ENCODE data around the gene MRPL9. TPM values are rescaled to one million over a fixed set of nuclear protein-coding genes. Genes with fewer than 3 reads are reported as not detected.
A peak's percentile ranks its signal among the peaks of the same experiment; 100 is the strongest.

Gene MRPL9
- total RNA-seq, 1 donor from 2014 or later: 75.0 TPM

DNA sequence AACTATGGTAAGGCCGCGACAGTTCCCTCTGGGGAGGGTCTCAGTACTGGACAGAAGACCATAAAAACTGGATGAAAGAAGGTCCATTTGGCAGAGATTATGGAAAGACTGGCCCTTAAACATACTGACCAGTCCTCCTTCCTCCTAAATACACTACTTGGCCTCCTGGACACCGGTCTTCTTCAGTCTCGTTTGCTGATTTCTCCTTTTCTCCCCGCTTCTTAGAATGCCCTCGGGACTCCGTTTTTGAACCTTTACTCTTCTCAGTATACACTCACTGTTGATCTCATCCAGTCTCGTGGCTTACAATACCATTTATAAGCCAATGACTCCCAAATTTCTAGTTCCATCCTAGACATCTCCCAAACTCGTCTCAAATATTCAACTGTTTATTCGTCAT is 694 bp upstream of the MRPL9 start:
- TF ChIP-seq, protein P1, sequence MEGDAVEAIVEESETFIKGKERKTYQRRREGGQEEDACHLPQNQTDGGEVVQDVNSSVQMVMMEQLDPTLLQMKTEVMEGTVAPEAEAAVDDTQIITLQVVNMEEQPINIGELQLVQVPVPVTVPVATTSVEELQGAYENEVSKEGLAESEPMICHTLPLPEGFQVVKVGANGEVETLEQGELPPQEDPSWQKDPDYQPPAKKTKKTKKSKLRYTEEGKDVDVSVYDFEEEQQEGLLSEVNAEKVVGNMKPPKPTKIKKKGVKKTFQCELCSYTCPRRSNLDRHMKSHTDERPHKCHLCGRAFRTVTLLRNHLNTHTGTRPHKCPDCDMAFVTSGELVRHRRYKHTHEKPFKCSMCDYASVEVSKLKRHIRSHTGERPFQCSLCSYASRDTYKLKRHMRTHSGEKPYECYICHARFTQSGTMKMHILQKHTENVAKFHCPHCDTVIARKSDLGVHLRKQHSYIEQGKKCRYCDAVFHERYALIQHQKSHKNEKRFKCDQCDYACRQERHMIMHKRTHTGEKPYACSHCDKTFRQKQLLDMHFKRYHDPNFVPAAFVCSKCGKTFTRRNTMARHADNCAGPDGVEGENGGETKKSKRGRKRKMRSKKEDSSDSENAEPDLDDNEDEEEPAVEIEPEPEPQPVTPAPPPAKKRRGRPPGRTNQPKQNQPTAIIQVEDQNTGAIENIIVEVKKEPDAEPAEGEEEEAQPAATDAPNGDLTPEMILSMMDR (IDR thresholded peaks at IDR 0.05; ENCODE audit: partially characterized antibody, unreplicated experiment): no peak
- H3K4me3 Mint-ChIP-seq (ENCODE audit: unreplicated experiment): peak overlapping the region; percentile 90
- H3K27me3 Mint-ChIP-seq (ENCODE audit: unreplicated experiment): peaks cover 2% of the 10 kb centered on the region

DNA sequence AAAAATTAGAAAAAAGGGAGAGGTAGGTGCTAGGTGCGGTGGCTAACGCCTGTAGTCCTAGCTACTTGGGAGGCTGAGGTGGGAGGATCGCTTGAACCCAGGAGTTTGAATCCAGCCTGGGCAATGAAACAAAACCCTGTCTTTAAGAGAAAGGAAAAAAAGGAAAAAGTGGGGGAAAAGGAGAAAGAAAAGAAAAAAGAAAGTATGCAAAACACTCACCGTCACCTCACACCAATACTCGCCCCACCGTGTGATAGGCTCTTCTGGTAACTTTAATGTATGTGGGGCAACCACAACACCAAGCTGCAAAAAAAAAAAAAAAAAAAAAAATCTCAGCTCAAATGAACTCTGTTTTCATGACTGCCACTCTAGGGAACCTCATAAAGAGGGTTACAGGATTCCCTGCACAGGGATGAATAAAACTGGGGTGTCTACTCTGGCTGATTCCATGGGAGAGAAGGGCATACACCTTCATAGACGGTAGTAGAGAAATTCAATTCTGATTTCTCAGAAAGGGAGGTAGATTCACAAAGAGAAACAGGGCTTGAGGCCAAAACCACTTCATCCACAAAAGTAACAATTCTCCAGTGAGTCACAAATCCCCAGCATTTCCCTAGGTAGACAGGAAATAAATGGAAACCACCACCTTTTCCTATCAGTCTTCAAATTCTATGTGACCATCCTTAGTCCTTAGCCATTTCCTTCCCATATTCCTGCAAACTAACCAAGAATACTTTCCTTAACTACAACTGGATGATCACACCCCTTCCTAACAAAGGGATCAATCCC is 2.5 kb downstream of the MRPL9 start:
- Mint-ChIP-seq H3K36me3 (ENCODE audit: unreplicated experiment) (peaks cover 4% of the 10 kb centered on the region), H3K4me1 (ENCODE audit: low read depth, unreplicated experiment) (peaks cover 8% of the 10 kb centered on the region), H3K4me3 (ENCODE audit: unreplicated experiment) (no peak overlapping the region), H3K27me3 (ENCODE audit: unreplicated experiment) (peaks cover 2% of the 10 kb centered on the region), H3K9me3 (ENCODE audit: unreplicated experiment) (peaks cover 4% of the 10 kb centered on the region), H3K27ac (ENCODE audit: unreplicated experiment) (no peak overlapping the region)
- TF ChIP-seq, protein P1 (IDR thresholded peaks at IDR 0.05; ENCODE audit: partially characterized antibody, unreplicated experiment): no peak
- DNase-seq: no peak

More for the DNA sequence above, 694 bp upstream of the MRPL9 start:
- peaks cover 8% of the 10 kb centered on the region for H3K4me1 Mint-ChIP-seq (ENCODE audit: low read depth, unreplicated experiment)
- DNase-seq: no peak
- H3K9me3 Mint-ChIP-seq (ENCODE audit: unreplicated experiment): peaks cover 7% of the 10 kb centered on the region
- H3K36me3 Mint-ChIP-seq (ENCODE audit: unreplicated experiment): no peaks in the 10 kb centered on the region
- peak overlapping the region; percentile 95 for H3K27ac Mint-ChIP-seq (ENCODE audit: unreplicated experiment)

DNA sequence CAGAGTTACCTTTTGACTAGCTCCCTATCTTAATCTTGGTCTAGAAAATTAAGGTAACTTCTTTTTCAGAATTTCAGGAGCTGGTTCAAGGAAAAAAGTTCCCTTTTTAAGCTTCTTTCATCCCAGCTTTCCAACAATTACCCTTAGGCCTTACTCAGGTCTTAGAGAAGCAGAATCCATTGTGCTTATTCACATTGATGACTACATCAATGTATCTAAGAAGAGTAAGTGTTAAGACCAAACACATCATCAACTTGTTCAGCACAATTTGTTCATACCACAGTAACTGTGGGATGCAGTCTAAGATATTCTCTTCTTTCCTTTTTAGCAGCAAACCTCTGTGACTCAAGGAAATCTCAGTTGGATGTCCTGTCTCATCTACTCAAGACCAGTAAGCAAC is 4.1 kb downstream of the MRPL9 start:
- DNase-seq: no peak
- Mint-ChIP-seq H3K36me3 (ENCODE audit: unreplicated experiment) (peaks cover 4% of the 10 kb centered on the region), H3K9me3 (ENCODE audit: unreplicated experiment) (peaks cover 3% of the 10 kb centered on the region), H3K4me1 (ENCODE audit: low read depth, unreplicated experiment) (peaks cover 6% of the 10 kb centered on the region), H3K27ac (ENCODE audit: unreplicated experiment) (no peak overlapping the region), H3K27me3 (ENCODE audit: unreplicated experiment) (peaks cover 2% of the 10 kb centered on the region), H3K4me3 (ENCODE audit: unreplicated experiment) (no peak overlapping the region)
- TF ChIP-seq, protein P1 (IDR thresholded peaks at IDR 0.05; ENCODE audit: partially characterized antibody, unreplicated experiment): no peak

DNA sequence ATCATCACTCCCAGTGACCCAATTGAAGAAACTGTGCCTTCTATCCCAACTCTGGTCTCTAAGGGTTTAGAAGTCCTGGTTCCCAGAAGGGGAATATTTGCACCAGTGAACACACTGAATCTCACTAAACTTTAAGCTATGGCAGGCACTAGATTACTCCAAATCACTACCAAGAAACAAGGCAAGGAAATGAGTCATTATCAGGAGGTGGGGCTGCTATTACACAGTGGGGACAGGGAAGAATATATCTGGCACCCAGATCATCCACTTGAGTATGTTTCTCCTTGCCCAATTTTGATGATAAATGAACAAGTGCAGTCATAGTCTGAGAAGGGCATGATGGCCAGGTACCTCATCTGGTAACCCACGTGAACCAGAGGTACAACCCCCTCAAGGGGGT is 7.0 kb downstream of the MRPL9 start:
- Mint-ChIP-seq H3K4me1 (ENCODE audit: low read depth, unreplicated experiment) (no peaks in the 10 kb centered on the region), H3K4me3 (ENCODE audit: unreplicated experiment) (no peak overlapping the region), H3K27ac (ENCODE audit: unreplicated experiment) (no peak overlapping the region), H3K27me3 (ENCODE audit: unreplicated experiment) (no peaks in the 10 kb centered on the region), H3K9me3 (ENCODE audit: unreplicated experiment) (no peaks in the 10 kb centered on the region), H3K36me3 (ENCODE audit: unreplicated experiment) (peaks cover 4% of the 10 kb centered on the region)
- DNase-seq: no peak
- TF ChIP-seq, protein P1 (IDR thresholded peaks at IDR 0.05; ENCODE audit: partially characterized antibody, unreplicated experiment): no peak

DNA sequence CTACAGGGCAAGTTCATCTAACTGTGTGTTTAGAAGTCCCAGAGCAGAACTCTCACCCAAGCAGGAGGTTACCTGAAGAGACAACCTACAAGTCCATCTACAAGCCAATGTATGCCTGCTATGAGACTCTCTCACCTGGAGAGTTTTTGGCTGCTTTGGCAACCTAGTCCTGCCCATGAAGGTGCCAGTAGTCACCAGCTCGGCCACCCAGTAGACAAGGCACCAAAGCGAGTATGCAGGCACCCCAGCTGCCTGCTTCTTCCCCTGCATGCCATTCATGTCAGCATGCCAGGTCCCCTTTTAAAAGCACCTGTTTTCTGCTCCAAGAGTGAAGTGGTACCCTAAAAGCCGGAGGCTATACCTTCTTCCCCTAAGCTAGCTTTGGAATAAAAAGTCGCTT is 21.8 kb downstream of the MRPL9 start:
- DNase-seq: no peak
- Mint-ChIP-seq H3K27me3 (ENCODE audit: unreplicated experiment) (peaks cover 5% of the 10 kb centered on the region), H3K4me1 (ENCODE audit: low read depth, unreplicated experiment) (no peaks in the 10 kb centered on the region), H3K27ac (ENCODE audit: unreplicated experiment) (no peak overlapping the region), H3K4me3 (ENCODE audit: unreplicated experiment) (no peak overlapping the region), H3K9me3 (ENCODE audit: unreplicated experiment) (peaks cover 5% of the 10 kb centered on the region), H3K36me3 (ENCODE audit: unreplicated experiment) (peaks cover 16% of the 10 kb centered on the region)
- TF ChIP-seq, protein P1 (IDR thresholded peaks at IDR 0.05; ENCODE audit: partially characterized antibody, unreplicated experiment): no peak
